HFF-Myc (cell line): ENCODE data around the gene EIF1.
"Not testable (repeated sequence)": the region's sequence is repeated elsewhere in the genome, so short reads cannot be mapped to it uniquely, and the experiment has no call there.

Experiments used
- DNase-seq: peaks from one replicate; pipeline ENCODE4 v3.0.0-alpha.2; 2011; ENCODE audit warnings: low read depth; ENCODE audit errors: extremely low read depth
- H3K4me3 ChIP-seq: replicated peaks from 2 replicates; pipeline ENCODE4 v1.5.1; 2011; ENCODE audit warnings: low read depth, mild to moderate bottlenecking, control low read depth, low read length
- TF ChIP-seq, protein P1 (sequence below): IDR thresholded peaks from 2 replicates; pipeline ENCODE4 v1.5.1; 2012; ENCODE audit warnings: mild to moderate bottlenecking, low read depth, low read length, control low read depth; ENCODE audit errors: missing control alignments

EIF1 gene

DNA sequence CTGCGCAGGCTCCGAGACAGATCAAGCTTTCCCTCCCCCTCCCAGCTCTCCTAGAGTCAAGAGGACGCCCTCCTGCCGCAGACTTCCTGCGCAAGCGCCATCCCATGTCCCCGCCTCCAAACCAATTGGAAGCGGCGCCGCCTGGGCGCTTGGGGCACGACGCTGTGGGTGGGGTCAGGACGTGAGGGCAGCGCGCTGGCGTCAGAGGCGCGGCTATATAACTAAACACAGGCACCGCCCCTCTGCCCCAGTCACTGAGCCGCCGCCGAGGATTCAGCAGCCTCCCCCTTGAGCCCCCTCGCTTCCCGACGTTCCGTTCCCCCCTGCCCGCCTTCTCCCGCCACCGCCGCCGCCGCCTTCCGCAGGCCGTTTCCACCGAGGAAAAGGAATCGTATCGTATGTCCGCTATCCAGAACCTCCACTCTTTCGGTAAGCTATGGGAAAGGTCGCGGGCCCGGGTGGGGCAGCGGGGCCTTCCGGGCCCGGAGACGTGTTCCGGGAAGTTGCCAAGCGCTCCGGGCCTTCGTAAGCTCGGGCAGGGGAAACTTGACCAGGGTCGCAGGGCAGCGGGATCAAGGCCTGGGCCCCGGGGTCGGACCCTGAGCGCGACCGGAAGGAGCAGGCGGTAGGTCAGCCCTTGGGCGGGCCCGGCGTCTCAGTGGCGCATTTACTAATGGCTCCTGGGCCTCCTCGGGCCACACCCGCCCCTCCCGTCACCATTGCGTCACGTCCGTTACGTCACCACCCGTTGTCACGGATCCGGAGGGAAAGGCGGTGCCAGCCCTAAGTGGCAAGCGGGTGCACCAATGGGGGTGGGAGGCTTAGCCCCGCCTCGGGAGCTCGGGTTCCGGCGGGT, at the start of gene EIF1:
EIF1 (plus strand) TSS at position 245 of the 856 bp plus-strand sequence; CDS start at position 399, 154 bp downstream.
- TF ChIP-seq, protein P1, sequence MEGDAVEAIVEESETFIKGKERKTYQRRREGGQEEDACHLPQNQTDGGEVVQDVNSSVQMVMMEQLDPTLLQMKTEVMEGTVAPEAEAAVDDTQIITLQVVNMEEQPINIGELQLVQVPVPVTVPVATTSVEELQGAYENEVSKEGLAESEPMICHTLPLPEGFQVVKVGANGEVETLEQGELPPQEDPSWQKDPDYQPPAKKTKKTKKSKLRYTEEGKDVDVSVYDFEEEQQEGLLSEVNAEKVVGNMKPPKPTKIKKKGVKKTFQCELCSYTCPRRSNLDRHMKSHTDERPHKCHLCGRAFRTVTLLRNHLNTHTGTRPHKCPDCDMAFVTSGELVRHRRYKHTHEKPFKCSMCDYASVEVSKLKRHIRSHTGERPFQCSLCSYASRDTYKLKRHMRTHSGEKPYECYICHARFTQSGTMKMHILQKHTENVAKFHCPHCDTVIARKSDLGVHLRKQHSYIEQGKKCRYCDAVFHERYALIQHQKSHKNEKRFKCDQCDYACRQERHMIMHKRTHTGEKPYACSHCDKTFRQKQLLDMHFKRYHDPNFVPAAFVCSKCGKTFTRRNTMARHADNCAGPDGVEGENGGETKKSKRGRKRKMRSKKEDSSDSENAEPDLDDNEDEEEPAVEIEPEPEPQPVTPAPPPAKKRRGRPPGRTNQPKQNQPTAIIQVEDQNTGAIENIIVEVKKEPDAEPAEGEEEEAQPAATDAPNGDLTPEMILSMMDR, result no peak
- DNase-seq, result peak; percentile 97
- H3K4me3 ChIP-seq, result peak within 1 kb of the TSS; percentile 92

DNA sequence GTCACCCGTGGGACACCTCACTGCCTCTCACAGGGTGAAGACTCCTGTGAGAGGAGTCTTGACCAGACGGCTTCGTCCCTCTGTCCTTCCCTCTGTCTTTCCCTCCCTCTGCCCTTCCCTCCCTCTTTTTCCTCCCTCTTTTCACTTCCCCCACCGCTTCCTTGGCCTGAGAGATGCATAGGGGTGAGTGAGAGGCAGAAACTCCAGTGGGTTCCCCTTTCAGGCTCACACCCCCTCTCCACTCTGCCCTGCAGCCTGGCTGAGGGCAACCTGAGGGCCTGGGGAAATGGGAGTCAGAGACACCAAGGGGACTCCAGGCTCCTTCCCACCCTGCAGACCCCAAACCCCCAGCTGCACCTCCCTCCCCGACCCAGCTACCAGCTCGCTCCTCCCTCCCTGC, 49.7 kb upstream of the EIF1 start:
- TF ChIP-seq, protein P1, result no peak
- no peak for DNase-seq

DNA sequence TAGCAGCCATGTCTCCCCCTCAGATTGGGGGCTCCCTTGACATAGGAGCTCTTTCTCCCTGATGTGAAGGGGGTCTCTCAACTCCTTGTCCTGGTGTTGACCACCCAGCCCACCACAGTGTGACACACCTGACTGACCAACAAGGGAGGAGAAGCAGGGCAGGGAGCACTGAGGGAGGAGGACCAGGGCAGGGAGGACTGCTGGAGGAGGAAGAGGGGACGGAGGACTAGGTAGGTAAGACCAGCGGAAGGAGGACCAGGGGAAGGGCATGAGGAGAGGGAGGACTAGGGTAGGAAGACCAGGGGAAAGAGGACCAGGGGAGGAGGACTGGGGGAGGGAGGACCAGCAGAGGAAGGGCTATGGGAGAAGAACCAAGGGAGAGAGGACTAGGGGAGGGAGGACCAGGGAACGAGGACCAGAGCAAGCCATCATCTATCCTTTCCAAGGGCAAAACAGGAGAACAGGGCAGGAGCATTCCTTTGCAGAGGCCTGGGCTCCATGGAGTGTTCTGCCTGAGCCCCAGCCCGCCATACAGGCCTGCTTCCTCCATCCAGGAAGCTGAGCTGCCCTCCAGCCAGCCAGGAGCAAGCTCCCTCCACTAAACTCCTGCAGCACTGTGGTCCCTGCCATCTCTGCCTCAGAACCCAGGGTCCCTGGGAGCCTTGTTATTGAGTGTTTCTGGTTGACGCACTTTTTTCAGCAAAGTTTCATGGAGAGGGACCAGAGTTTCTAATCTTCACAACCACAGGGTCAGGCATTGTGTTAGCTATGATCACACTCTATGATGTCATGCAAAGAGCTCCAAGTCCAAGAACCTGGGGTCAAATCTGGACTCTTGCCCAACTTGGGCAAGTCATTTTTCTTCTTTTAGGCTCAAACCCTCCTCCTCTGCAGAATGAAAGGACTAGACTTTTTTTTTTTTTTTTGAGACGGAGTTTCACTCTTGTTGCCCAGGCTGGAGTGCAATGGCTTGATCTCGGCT, 48.9 kb upstream of the EIF1 start:
- TF ChIP-seq, protein P1, result no peak
- no peak for DNase-seq
- H3K4me3 ChIP-seq, result no peak overlapping the region

More for the DNA sequence above, 49.7 kb upstream of the EIF1 start:
- H3K4me3 ChIP-seq, result no peak overlapping the region

DNA sequence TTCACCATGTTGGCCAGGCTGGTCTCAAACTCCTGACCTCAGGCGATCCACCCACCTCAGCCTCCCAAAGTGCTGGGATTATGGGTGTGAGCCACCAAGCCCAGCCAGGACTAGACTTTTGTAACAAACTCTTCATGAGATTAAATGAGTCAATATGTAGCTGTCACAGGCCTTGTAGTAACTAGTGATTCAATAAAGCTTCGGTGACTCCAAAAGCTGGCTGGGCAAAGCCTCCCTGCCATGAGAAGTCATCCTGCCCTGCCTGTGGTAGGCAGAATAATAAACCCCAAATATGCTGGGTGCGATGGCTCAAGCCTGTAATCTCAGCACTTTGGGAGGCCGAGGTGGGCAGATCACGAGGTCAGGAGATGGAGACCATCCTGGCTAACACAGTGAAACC, 48.1 kb upstream of the EIF1 start:
- not testable (repeated sequence) for DNase-seq, H3K4me3 ChIP-seq

DNA sequence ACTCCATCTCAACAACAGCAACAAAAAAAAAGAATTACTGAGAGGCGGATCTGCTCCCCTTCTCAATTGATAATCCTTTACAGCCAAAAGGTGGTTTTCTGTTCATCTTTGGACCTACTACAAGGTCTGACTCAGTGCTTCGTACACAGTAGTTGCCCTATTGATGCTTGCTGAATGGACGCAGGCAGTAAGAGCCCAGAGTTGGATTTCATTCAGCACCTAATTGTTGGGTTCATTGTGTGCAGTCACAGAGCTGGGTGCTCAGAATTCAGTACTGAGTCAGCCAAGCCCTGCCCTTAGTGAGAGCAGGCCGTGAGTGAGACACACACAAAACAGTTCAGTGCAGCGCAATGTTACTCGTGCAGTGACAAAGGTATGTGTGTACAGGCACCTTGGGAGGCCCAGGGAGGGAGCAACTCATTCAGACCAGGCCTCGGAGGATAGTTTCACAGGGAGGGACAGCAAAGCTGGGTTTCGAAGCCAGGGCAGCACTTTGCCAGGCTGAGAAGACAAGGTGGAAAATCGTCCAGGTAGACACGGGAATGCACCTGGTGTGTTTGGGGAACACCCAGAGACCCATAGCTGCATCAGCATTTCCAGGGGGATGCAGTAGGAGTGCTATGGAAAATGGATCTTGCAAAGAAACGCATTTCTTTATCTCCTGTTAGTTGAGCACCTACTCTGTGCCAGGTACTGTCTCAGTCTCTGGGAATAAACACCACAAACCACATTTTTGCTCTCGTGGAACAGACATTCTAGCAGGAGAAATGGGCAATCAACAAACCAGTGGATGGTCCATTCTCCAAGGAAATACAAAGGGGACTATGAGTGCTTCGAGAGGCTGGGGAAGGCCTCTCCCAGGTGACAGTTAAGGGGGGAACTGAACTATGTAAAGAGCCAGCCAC, 46.2 kb upstream of the EIF1 start:
- TF ChIP-seq, protein P1, result no peak
- DNase-seq, result no peak
- no peak overlapping the region for H3K4me3 ChIP-seq

DNA sequence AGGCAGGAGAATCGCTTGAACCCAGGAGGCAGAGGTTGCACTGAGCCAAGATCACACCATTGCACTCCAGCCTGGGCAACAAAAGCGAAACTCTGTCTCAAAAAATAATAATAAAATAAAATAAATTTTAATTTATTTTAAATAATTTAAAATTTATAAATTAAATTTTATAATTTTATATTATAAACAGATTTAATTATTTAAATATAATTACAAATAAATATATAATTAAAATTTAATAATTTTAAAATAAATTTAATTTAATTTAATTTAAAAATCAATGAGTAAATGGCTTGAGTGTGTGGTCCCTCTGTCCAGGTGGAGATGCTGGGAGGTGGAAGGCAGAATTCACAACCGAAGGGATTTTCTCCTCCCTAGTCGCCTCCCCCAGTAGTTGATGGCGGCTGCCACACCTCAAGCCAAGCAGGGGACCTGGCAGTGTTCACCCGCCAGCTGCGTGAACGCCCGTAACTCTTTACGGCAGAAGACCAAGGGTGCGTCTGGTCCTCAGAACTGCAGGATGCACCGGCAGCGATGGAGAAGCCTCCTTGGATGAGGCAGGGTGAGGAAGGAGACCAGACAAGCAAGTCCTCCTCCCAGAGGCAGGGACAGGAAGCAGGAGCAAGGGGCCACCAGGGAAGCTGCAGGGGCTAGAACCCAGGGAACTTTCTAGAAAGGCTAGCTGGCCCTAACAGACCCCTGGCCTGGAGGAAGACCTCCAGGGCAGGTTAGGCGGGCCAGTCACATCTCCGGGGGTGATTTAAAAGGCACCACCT, 41.5 kb upstream of the EIF1 start:
- TF ChIP-seq, protein P1, result no peak
- no peak overlapping the region for H3K4me3 ChIP-seq
- no peak for DNase-seq
